HG03025 (cell line): Measurements from ENCODE around the gene OR4C11.

ENCODE experiments used
- ATAC-seq: cut with Tn5 transposase; IDR thresholded peaks from one replicate; pipeline ENCODE4 v1.9.1; 2021; ENCODE audit warnings: mild to moderate bottlenecking, moderate library complexity; ENCODE audit not compliant: unreplicated experiment, low FRiP score

OR4C11 gene, protein sequence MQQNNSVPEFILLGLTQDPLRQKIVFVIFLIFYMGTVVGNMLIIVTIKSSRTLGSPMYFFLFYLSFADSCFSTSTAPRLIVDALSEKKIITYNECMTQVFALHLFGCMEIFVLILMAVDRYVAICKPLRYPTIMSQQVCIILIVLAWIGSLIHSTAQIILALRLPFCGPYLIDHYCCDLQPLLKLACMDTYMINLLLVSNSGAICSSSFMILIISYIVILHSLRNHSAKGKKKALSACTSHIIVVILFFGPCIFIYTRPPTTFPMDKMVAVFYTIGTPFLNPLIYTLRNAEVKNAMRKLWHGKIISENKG

DNA sequence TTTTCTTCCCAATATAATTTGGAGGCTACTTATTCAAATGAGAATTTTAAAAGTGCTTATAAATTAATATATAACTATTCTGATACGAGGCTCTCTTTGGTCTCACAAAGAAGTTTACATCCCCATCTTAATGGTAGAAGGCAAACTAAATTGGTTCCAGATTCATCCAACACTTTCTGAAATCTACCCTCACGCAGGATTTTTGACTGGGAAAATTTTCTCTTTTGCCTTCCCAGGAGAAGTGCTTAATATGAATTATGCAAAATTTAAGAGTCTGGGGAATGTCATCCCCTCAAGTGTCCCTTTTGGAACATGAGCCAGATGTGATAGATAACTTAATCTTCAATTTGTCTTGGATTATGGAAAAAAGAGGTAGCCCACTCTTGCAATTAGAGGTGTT, at the start of gene OR4C11:
Gene OR4C11, minus strand, starts transcription at position 101 of the 400 bp plus-strand sequence. CDS start 3,272 bp downstream, outside the sequence.
- no peak for ATAC-seq

DNA sequence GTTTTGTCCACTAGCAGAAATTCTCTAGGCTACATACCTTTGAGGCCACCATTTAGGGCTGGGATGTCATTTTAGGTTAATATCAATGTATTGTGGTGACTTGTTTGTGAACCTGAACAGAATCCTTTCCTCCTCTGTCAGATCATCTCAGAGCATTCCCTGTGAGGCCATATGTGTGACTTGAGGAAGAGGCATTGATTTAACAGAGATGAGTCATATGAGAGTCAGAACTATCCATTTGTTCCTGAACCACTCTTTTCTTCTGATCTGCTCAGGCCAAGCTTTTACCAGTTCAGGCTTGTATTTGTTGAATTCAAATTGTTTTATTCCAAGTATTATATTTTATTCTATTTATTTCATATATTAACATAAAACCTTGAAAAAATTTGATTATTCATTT, 47.7 kb upstream of the OR4C11 start:
- no peak for ATAC-seq

DNA sequence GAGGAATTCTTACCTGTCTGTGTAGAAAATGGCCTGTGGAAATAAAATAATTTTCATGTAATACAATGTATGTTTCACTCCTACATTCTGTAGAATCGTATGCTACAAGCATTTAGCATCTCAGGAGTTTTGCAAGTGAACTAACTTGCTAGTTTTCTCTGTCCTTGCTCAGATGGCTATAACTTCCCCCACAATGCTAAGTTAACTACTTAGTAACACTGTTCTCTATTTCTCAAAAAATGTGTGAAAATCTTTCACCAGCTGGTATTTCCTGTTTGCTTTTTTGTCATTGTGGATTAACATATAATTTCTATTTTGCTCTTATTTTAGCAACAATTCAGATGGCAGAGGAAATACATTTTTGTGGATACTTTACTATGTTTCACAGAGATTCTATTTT, 45.1 kb upstream of the OR4C11 start:
- no peak for ATAC-seq

DNA sequence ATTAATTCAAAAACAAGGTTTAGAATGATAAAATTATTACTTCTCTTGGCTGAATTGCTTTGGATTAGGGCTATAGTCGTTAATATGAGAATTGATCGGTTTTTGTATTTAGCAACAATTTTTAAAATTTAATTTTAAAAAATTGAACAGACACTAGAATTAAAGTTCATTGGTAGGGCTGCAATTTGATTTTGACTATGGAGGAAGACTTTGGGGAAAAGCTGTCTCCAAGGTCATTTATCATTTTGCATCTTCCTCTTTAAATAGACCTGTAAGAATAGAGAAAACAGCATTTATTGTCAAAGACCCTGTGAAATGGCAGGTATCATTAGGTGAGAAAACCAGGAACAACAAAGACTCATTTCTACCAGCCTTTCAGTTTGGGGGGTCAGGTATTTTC, 40.6 kb upstream of the OR4C11 start, which contains the start of gene OR4S2:
Gene OR4S2, plus strand, starts transcription at position 301 of the 400 bp plus-strand sequence. CDS start 2,577 bp downstream, outside the sequence.
- ATAC-seq = no peak

DNA sequence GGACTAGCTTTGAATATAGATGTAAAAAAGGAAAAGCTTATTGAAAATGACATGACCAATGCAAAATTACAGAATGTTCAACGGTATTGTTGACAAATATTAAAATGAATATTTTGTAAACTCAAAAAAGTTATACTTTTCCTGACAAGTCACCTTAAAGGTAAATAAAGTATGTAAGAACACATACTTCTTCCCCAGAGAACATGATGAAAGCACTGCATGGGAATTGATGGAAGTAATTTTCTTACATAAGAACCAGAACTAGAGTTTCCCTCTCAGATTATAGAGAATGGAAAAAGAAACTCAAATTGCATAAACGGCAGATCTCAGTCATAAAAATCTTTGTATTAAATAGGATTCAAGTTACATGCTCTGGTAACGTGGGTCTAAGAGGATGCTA, 27.4 kb upstream of the OR4C11 start, which contains the start of gene OR4P4:
Gene OR4P4, plus strand, starts transcription at position 301 of the 400 bp plus-strand sequence.
- ATAC-seq = no peak

DNA sequence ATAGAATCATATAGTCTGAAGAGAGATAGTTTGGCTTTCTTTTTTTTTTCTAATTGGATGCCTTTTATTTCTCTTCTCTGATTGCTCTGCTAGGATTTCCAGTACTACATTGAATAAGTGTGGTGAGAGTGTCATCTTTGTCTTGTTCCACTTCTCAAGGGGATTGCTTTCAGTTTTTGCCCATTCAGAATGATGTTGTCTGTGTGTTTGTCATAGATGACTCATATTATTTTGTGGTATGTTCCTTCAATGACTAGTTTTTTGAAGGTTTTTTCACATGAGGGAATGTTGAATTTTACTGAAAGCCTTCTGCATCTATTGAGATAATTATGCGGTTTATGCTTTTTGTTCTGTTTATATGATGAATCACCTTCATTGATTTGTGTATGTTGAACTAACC, 17.1 kb upstream of the OR4C11 start:
- no peak for ATAC-seq

DNA sequence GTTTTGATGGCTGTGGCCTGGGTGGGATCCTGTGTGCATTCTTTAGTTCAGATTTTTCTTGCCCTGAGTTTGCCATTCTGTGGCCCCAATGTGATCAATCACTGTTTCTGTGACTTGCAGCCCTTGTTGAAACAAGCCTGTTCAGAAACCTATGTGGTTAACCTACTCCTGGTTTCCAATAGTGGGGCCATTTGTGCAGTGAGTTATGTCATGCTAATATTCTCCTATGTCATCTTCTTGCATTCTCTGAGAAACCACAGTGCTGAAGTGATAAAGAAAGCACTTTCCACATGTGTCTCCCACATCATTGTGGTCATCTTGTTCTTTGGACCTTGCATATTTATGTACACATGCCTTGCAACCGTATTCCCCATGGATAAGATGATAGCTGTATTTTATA, 34.9 kb downstream of the OR4C11 start:
- peak; percentile 55 for ATAC-seq

DNA sequence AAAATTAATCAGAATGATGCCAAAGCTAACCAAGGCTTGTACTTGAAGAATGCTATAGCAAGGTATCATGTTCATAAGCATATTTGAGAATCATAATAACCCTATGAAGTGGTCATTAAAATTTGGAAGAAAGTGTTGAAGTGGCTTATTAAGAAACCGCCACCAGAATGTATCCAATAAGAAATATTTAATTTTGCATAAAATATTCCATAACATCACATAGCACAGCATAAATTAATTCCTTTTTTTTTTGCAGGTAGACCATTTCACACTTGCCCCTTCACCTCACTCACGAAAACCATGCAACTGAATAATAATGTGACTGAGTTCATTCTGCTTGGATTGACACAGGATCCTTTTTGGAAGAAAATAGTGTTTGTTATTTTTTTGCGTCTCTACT, 35.6 kb downstream of the OR4C11 start, which contains the start of gene OR4C16:
Gene OR4C16, plus strand, starts transcription at position 301 of the 400 bp plus-strand sequence. Its CDS starts 0 bp downstream, at position 301.
- no peak for ATAC-seq

DNA sequence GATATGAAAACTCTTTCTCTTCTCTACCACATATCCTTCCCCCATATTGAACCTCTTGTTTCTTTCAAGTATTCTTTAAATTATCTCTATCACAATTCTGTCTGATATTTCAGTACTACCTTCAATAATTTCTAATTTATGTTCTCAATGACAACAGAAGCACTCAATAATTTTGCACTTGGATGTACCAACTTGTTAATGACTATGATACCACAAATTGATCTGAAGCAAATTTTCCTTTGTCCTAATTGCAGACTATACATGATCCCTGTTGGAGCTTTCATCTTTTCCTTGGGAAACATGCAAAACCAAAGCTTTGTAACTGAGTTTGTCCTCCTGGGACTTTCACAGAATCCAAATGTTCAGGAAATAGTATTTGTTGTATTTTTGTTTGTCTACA, 53.3 kb downstream of the OR4C11 start, which contains the start of gene OR4C15:
Gene OR4C15, plus strand, starts transcription at position 301 of the 400 bp plus-strand sequence. Its CDS starts 0 bp downstream, at position 301.
- no peak for ATAC-seq
